Activated CD4-positive, alpha-beta T cell treated with anti-CD3 and anti-CD28 coated beads for 48 hours (primary cell): Measurements from ENCODE around the gene IL20.

Experiments used
- DNase-seq: peaks from one replicate; pipeline ENCODE4 v3.0.0-alpha.2; 2020

Gene IL20

GRCh38 chr1:206905295-206906164 is 40.1 kb downstream of the IL20 start:
- DNase-seq = peak; percentile 69

- DNase-seq = no peak
Measured at GRCh38 chr1:206907304-206907991, 42.0 kb downstream of the IL20 start.

GRCh38 chr1:206908038-206908437 is 42.6 kb downstream of the IL20 start:
- DNase-seq = no peak

DNA sequence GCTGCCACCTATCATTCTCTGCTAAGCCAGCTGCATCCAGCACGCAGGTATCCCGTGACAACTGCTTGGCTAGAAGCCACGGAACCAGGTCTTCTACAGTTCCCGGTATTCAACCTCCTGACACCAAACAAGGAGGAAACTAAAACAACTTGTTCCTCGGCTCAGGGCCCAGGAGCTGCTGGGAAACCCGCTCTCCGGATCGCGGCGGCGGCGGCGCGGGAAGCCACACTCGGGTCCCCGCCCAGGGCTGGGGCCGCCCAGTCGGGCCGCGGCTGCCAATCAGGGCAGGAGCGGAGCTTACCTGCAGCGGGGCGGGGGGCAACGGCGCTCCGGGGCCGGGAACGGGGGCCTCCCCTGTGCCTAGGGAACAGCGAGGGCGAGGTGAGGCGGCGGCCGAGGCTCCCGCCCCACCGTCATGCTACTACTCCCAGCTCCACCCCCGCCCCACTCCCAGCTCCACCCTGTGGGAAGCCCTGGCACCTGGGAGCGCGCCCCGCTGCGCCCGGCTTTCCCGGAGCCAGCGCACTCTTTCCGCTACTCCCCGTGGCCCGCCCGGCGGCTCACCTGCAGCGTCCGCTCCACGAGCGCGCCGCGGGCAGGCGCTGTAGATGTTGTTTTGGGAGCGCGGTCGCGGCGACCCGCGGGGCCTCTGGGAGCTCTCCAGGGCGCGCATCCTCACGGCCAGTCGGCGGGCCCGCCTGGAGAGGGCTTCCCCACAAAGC is 43.9 kb downstream of the IL20 start:
- peak; percentile 55 for DNase-seq

- no peak for DNase-seq
Measured at GRCh38 chr1:206909883-206910318, 44.5 kb downstream of the IL20 start.

DNA sequence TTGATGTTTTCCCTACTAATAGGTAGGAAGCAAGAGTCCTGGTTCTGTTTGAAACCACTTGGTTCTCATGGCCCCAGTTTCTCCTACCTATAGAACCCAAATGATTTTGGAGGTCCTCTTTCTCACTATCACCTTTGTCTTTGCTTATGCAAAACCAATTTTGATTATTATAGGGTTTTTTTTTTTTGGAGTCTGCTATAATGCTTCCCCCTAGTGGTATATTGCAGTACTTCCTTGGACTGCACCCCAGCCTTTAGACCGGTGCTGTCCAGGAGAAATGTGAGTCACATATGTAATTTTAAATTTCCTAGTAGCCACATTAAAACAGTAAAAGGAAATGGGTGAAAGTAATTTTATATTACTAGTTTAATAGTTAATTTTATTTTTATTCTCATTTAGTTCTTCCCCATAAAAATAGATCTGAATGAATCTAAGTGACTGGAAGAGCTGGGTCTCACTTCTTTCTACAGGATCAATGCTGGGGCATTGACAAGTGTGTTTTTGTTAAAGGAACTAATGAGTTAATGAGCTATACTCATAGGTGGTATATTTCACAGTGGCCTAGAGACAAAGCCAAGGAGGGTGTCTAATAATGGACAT is 45.7 kb downstream of the IL20 start:
- DNase-seq = peak; percentile 51

- peak; percentile 76 for DNase-seq
Measured at GRCh38 chr1:206912445-206913095, 47.1 kb downstream of the IL20 start.

DNA sequence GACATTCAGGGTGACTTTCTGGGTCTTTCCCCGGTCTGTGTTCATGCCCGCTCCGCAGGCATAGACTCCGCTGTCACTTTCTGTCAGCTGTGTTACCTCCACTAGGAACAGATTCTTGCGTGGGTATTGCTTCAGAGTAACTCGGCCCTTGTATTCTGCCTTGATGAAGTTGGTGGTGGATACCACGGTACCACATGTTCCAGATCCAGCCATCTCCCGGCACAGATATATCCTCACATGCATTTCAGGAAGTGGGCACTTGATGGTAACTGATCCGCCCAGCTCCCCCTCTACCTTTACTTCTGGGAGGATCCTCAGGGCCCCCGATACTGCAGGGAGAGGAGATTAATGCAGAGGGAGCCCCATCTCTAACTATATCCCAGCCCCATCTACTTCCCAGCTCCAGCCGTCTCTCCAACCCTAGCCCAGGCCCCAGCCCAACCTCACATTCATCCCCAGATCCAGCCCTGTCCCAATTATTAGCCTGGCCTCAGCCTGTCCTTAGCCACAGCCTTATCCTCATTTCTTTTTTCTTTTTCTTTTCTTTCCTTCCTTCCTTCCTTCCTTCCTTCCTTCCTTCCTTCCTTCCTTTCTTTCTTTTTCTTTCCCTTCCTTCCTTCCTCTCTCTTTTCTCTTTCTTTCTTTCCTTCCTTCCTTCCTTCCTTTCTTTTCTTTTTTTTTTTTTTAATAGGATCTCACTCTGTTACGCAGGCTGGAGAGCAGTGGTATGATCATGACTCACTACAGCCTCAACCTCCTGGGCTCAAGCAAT is 48.5 kb downstream of the IL20 start:
- DNase-seq = no peak

GRCh38 chr1:206915030-206915735 is 49.8 kb downstream of the IL20 start:
- DNase-seq = no peak

DNA sequence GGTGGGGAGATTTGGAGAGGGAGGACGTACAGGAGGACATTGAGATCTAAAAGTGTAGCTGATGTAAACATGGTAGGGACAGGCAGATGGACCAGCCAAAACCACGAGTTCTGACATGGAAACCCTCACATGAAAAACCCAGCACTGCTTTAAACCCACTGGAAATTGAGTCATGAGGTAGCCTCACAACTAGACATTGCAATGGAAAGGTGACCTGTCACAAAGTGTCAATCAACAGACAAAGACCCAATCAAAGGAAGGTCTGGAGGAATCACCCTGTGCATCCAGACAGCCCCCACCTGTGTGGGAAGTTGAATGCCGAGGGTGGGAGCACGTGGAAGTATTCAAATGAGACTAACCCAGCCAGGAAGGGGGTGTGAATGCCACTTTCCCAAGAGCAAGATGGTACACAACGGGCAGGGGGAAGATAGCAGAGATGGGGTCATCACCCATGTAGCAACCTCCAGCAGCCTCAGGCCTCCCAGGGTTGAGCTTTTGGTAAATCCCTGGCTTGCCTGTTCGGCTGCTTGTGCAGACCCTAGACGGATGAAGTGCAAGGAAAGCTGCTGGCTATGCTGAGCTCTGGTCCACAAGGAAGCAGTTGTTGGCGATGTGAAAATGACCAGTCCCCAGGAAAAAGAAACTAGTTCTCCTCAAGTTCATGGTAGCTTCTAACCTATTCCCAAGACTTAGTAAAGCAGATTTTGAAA is 50.7 kb downstream of the IL20 start:
- no peak for DNase-seq

DNA sequence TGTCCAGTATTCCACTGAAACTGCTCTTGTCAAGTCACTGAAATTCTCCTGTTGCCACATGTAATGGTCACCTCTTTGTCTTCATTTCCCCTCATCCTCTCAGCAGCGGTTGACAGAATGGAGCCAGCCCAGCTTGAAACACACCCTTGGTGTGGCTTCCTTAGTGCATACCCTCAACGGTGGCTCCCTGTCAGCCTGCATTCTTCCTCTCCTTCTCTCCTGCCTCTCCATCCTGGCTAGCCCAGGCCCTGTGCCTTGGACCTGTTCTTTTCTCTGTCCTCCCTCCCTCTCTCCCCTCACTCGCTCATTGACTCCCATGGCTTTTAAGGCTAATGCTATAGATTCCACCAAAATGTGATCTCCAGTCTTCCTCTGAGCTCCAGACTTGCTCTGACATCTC is 52.7 kb downstream of the IL20 start:
- DNase-seq = no peak
